Epithelial cell of esophagus (primary cell): ENCODE results near the gene TBC1D5.

Experiments
- DNase-seq: peaks from one replicate; pipeline ENCODE4 v3.0.0; 2010; ENCODE audit warnings: low read depth
- H3K4me3 ChIP-seq: 2 replicates; pipeline ENCODE4 v1.5.1; 2011; ENCODE audit warnings: mild to moderate bottlenecking, low read length, control low read depth
- CTCF ChIP-seq: IDR thresholded peaks from 2 replicates; pipeline ENCODE4 v1.5.1; 2011; ENCODE audit warnings: low read depth, mild to moderate bottlenecking, low read length, control low read depth, inconsistent platforms; ENCODE audit not compliant: insufficient read depth; ENCODE audit errors: missing control alignments

TBC1D5 gene

GRCh38 chr3:17154941-17155340 is 587.5 kb downstream of the TBC1D5 start:
- no peak overlapping the region for H3K4me3 ChIP-seq
- no peak for DNase-seq
- TF ChIP-seq CTCF = no peak

- no peak for TF ChIP-seq CTCF
- no peak for DNase-seq
- no peak overlapping the region for H3K4me3 ChIP-seq
Measured at GRCh38 chr3:17154221-17154620, 588.2 kb downstream of the TBC1D5 start.

- no peak overlapping the region for H3K4me3 ChIP-seq
- no peak for DNase-seq
- no peak for TF ChIP-seq CTCF
Measured at GRCh38 chr3:17153209-17153608, 589.2 kb downstream of the TBC1D5 start.

GRCh38 chr3:17151598-17152373 is 590.6 kb downstream of the TBC1D5 start:
- H3K4me3 ChIP-seq = no peak overlapping the region
- no peak for DNase-seq
- TF ChIP-seq CTCF = no peak

- DNase-seq = no peak
- no peak for TF ChIP-seq CTCF
- no peak overlapping the region for H3K4me3 ChIP-seq
Measured at GRCh38 chr3:17149076-17149475, 593.4 kb downstream of the TBC1D5 start.

GRCh38 chr3:17144665-17144993 is 597.8 kb downstream of the TBC1D5 start:
- DNase-seq = no peak
- no peak overlapping the region for H3K4me3 ChIP-seq
- no peak for TF ChIP-seq CTCF
